WTC11 (cell line): ENCODE data around the gene TOM1. TPM values are rescaled to one million over a fixed set of nuclear protein-coding genes. Genes with fewer than 3 reads are reported as not detected.

Source experiments
- ATAC-seq: fragments of 200-7000 bp; cut with Tn5 transposase; 2 replicates; pipeline ENCODE4 v1.10.0; 2021; ENCODE audit warnings: mild to moderate bottlenecking, moderate library complexity
- CTCF ChIA-PET: fragments of 300-600 bp; sonication (Branson Sonifier 250); formaldehyde crosslinking; loops from one replicate; lab custom pipeline; 2021; ENCODE audit warnings: antibody characterized with exemption; lab: Charles Lee
- POLR2A ChIA-PET: fragments of 350-600 bp; sonication (Branson Sonifier 250); formaldehyde crosslinking; loops from one replicate; lab custom pipeline; 2021; ENCODE audit warnings: antibody characterized with exemption; lab: Charles Lee
- DNase-seq: peaks from one replicate; pipeline ENCODE4 v3.0.0; 2021; ENCODE audit warnings: low spot score
- H3K27ac Mint-ChIP-seq: 2 replicates; pipeline ENCODE4 v1.8.0; 2021; ENCODE audit warnings: mixed read lengths
- H3K27me3 Mint-ChIP-seq: 2 replicates; pipeline ENCODE4 v1.8.0; 2021; ENCODE audit warnings: low read depth, mild to moderate bottlenecking, moderate library complexity, mixed read lengths
- H3K36me3 Mint-ChIP-seq: 2 replicates; pipeline ENCODE4 v1.8.0; 2021; ENCODE audit warnings: mixed read lengths
- H3K4me1 Mint-ChIP-seq: 2 replicates; pipeline ENCODE4 v1.8.0; 2022; ENCODE audit warnings: mixed read lengths
- H3K4me3 Mint-ChIP-seq: 2 replicates; pipeline ENCODE4 v1.8.0; 2021; ENCODE audit warnings: mild to moderate bottlenecking, moderate library complexity, mixed read lengths
- H3K9me3 Mint-ChIP-seq: 2 replicates; pipeline ENCODE4 v1.8.0; 2021; ENCODE audit warnings: mixed read lengths
- CDX4 ChIP-seq: fragments of 250-450 bp; sonication (Bioruptor Pico); IDR thresholded peaks from 2 replicates; pipeline ENCODE4 v1.9.0; 2021; ENCODE audit warnings: moderate library complexity, mild to moderate bottlenecking, inconsistent platforms, borderline replicate concordance
- CREB1 ChIP-seq: sonication (generic); formaldehyde crosslinking; IDR thresholded peaks from 2 replicates; pipeline ENCODE4 v1.8.0; 2023; ENCODE audit warnings: mild to moderate bottlenecking, missing genetic modification reagents
- E2F1 ChIP-seq: sonication (generic); formaldehyde crosslinking; IDR thresholded peaks from 2 replicates; pipeline ENCODE4 v1.8.0; 2022; ENCODE audit warnings: mild to moderate bottlenecking, missing genetic modification reagents
- E2F5 ChIP-seq: sonication (generic); formaldehyde crosslinking; IDR thresholded peaks from 2 replicates; pipeline ENCODE4 v1.8.1; 2022; ENCODE audit warnings: mild to moderate bottlenecking, moderate library complexity, missing genetic modification reagents
- FOXJ3 ChIP-seq: sonication (generic); formaldehyde crosslinking; IDR thresholded peaks from 2 replicates; pipeline ENCODE4 v1.9.0; 2021; ENCODE audit warnings: missing genetic modification reagents, mild to moderate bottlenecking, borderline replicate concordance
- FOXP4 ChIP-seq: sonication (generic); formaldehyde crosslinking; IDR thresholded peaks from 2 replicates; pipeline ENCODE4 v1.8.0; 2022; ENCODE audit warnings: mild to moderate bottlenecking, missing genetic modification reagents
- GTF2I ChIP-seq: fragments of 250-450 bp; sonication (Bioruptor Pico); conservative IDR thresholded peaks from 2 replicates; pipeline ENCODE4 v1.4.0; 2021; ENCODE audit warnings: mild to moderate bottlenecking
- JAZF1 ChIP-seq: fragments of 250-450 bp; sonication (Bioruptor Pico); IDR thresholded peaks from 2 replicates; pipeline ENCODE4 v1.9.0; 2021; ENCODE audit warnings: moderate library complexity, mild to moderate bottlenecking, inconsistent platforms
- MXD4 ChIP-seq: fragments of 250-450 bp; sonication (Bioruptor Pico); IDR thresholded peaks from 2 replicates; pipeline ENCODE4 v1.8.0; 2021; ENCODE audit warnings: mild to moderate bottlenecking, moderate library complexity, borderline replicate concordance
- NFATC4 ChIP-seq: fragments of 250-450 bp; sonication (Bioruptor Pico); IDR thresholded peaks from 2 replicates; pipeline ENCODE4 v1.9.0; 2021; ENCODE audit warnings: mild to moderate bottlenecking
- NR1H2 ChIP-seq: sonication (generic); formaldehyde crosslinking; IDR thresholded peaks from 2 replicates; pipeline ENCODE4 v1.9.0; 2021; ENCODE audit warnings: mild to moderate bottlenecking, moderate library complexity, missing genetic modification reagents
- SOX15 ChIP-seq: fragments of 250-450 bp; sonication (Bioruptor Pico); IDR thresholded peaks from 2 replicates; pipeline ENCODE4 v1.9.0; 2021; ENCODE audit warnings: mild to moderate bottlenecking
- SP1 ChIP-seq: sonication (generic); formaldehyde crosslinking; conservative IDR thresholded peaks from 2 replicates; pipeline ENCODE4 v1.8.1; 2022; ENCODE audit warnings: missing genetic modification reagents
- ZNF317 ChIP-seq: sonication (generic); formaldehyde crosslinking; IDR thresholded peaks from 2 replicates; pipeline ENCODE4 v1.8.1; 2023; ENCODE audit warnings: low read depth, mild to moderate bottlenecking, moderate library complexity, missing genetic modification reagents, borderline replicate concordance
- ZNF396 ChIP-seq: fragments of 250-450 bp; sonication (Bioruptor Pico); IDR thresholded peaks from 2 replicates; pipeline ENCODE4 v1.8.0; 2021; ENCODE audit warnings: mild to moderate bottlenecking, moderate library complexity, borderline replicate concordance
- ZNF671 ChIP-seq: fragments of 250-450 bp; sonication (Bioruptor Pico); IDR thresholded peaks from 2 replicates; pipeline ENCODE4 v1.8.0; 2021; ENCODE audit warnings: mild to moderate bottlenecking
- total RNA-seq: library from RNA; stranded (reverse); gene quantifications from 3 replicates; pipeline ENCODE4 v1.2.3, GENCODE V29; 2021
- TF ChIP-seq, protein P1 (sequence below): sonication (generic); formaldehyde crosslinking; IDR thresholded peaks from 2 replicates; pipeline ENCODE4 v1.8.1; 2023; ENCODE audit warnings: mild to moderate bottlenecking, missing genetic modification reagents
- TF ChIP-seq, protein P2 (sequence below): sonication (generic); formaldehyde crosslinking; IDR thresholded peaks from 2 replicates; pipeline ENCODE4 v1.8.1; 2023; ENCODE audit warnings: mild to moderate bottlenecking, missing genetic modification reagents, moderate library complexity
- TF ChIP-seq, protein P3 (sequence below): sonication (generic); formaldehyde crosslinking; IDR thresholded peaks from 2 replicates; pipeline ENCODE4 v1.8.0; 2023; ENCODE audit warnings: missing genetic modification reagents, mild to moderate bottlenecking, borderline replicate concordance
- TF ChIP-seq, protein P4 (sequence below): fragments of 250-450 bp; sonication (Bioruptor Pico); IDR thresholded peaks from 2 replicates; pipeline ENCODE4 v1.9.0; 2021; ENCODE audit warnings: mild to moderate bottlenecking, borderline replicate concordance

The TOM1 gene
- total RNA-seq, 1 experiment from 2014 or later, result 23.5 TPM

DNA sequence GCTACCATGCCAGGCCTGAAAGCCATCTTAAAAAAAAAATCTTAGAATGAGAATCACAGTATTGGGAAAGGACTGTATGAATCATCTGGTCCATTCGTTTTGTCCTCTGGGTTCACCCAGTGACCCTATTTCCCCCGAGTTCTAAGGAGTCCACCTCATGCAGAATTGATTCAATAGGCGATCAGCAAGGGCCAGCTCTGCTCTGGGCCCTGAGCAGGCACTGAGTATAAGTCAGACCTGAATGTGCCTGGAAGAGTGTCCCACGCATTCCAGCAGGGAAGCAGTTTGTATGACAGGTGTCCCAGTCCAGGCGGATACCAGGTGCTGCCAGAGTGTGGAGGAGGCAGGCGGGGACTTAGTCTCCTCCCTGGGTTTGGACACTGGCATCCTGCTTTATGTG, 80.3 kb downstream of the TOM1 start:
- Mint-ChIP-seq H3K27ac (no peak overlapping the region), H3K4me1 (peaks cover 64% of the 10 kb centered on the region), H3K36me3 (no peaks in the 10 kb centered on the region; the same call in 1 of the 2 replicates), H3K4me3 (peak overlapping the region; percentile 65), H3K27me3 (no peaks in the 10 kb centered on the region), H3K9me3 (no peaks in the 10 kb centered on the region)
- TF ChIP-seq JAZF1 (CRISPR knock-in tag) (no peak), SOX15 (CRISPR knock-in tag) (no peak), ZNF317 (CRISPR knock-in tag) (no peak), CDX4 (no peak), FOXP4 (CRISPR knock-in tag) (no peak), FOXJ3 (no peak), GTF2I (no peak), E2F1 (CRISPR knock-in tag) (no peak), MXD4 (CRISPR knock-in tag) (no peak), ZNF396 (CRISPR knock-in tag) (no peak), ZNF671 (CRISPR knock-in tag) (no peak), NFATC4 (CRISPR knock-in tag) (no peak), E2F5 (no peak), SP1 (CRISPR knock-in tag) (no peak), NR1H2 (CRISPR knock-in tag) (no peak), CREB1 (CRISPR knock-in tag) (no peak)
- TF ChIP-seq, protein P1, sequence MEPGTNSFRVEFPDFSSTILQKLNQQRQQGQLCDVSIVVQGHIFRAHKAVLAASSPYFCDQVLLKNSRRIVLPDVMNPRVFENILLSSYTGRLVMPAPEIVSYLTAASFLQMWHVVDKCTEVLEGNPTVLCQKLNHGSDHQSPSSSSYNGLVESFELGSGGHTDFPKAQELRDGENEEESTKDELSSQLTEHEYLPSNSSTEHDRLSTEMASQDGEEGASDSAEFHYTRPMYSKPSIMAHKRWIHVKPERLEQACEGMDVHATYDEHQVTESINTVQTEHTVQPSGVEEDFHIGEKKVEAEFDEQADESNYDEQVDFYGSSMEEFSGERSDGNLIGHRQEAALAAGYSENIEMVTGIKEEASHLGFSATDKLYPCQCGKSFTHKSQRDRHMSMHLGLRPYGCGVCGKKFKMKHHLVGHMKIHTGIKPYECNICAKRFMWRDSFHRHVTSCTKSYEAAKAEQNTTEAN, result no peak
- TF ChIP-seq, protein P2, sequence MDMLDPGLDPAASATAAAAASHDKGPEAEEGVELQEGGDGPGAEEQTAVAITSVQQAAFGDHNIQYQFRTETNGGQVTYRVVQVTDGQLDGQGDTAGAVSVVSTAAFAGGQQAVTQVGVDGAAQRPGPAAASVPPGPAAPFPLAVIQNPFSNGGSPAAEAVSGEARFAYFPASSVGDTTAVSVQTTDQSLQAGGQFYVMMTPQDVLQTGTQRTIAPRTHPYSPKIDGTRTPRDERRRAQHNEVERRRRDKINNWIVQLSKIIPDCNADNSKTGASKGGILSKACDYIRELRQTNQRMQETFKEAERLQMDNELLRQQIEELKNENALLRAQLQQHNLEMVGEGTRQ (CRISPR knock-in tag), result no peak
- TF ChIP-seq, protein P3, sequence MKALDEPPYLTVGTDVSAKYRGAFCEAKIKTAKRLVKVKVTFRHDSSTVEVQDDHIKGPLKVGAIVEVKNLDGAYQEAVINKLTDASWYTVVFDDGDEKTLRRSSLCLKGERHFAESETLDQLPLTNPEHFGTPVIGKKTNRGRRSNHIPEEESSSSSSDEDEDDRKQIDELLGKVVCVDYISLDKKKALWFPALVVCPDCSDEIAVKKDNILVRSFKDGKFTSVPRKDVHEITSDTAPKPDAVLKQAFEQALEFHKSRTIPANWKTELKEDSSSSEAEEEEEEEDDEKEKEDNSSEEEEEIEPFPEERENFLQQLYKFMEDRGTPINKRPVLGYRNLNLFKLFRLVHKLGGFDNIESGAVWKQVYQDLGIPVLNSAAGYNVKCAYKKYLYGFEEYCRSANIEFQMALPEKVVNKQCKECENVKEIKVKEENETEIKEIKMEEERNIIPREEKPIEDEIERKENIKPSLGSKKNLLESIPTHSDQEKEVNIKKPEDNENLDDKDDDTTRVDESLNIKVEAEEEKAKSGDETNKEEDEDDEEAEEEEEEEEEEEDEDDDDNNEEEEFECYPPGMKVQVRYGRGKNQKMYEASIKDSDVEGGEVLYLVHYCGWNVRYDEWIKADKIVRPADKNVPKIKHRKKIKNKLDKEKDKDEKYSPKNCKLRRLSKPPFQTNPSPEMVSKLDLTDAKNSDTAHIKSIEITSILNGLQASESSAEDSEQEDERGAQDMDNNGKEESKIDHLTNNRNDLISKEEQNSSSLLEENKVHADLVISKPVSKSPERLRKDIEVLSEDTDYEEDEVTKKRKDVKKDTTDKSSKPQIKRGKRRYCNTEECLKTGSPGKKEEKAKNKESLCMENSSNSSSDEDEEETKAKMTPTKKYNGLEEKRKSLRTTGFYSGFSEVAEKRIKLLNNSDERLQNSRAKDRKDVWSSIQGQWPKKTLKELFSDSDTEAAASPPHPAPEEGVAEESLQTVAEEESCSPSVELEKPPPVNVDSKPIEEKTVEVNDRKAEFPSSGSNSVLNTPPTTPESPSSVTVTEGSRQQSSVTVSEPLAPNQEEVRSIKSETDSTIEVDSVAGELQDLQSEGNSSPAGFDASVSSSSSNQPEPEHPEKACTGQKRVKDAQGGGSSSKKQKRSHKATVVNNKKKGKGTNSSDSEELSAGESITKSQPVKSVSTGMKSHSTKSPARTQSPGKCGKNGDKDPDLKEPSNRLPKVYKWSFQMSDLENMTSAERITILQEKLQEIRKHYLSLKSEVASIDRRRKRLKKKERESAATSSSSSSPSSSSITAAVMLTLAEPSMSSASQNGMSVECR (CRISPR knock-in tag), result no peak
- TF ChIP-seq, protein P4, sequence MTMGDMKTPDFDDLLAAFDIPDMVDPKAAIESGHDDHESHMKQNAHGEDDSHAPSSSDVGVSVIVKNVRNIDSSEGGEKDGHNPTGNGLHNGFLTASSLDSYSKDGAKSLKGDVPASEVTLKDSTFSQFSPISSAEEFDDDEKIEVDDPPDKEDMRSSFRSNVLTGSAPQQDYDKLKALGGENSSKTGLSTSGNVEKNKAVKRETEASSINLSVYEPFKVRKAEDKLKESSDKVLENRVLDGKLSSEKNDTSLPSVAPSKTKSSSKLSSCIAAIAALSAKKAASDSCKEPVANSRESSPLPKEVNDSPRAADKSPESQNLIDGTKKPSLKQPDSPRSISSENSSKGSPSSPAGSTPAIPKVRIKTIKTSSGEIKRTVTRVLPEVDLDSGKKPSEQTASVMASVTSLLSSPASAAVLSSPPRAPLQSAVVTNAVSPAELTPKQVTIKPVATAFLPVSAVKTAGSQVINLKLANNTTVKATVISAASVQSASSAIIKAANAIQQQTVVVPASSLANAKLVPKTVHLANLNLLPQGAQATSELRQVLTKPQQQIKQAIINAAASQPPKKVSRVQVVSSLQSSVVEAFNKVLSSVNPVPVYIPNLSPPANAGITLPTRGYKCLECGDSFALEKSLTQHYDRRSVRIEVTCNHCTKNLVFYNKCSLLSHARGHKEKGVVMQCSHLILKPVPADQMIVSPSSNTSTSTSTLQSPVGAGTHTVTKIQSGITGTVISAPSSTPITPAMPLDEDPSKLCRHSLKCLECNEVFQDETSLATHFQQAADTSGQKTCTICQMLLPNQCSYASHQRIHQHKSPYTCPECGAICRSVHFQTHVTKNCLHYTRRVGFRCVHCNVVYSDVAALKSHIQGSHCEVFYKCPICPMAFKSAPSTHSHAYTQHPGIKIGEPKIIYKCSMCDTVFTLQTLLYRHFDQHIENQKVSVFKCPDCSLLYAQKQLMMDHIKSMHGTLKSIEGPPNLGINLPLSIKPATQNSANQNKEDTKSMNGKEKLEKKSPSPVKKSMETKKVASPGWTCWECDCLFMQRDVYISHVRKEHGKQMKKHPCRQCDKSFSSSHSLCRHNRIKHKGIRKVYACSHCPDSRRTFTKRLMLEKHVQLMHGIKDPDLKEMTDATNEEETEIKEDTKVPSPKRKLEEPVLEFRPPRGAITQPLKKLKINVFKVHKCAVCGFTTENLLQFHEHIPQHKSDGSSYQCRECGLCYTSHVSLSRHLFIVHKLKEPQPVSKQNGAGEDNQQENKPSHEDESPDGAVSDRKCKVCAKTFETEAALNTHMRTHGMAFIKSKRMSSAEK, result no peak
- DNase-seq (no peak), ATAC-seq (no peak)
- POLR2A ChIA-PET, result interaction anchor here (0.9 kb wide), 1 partner anchor 18 kb away, joined by 3 read pairs; no protein-coding TSS in a partner anchor
- CTCF ChIA-PET, result interaction anchor here (1.0 to 1.6 kb wide), 5 partner anchors 8 to 686 kb away, joined by 3 to 8 read pairs (median 4); no protein-coding TSS in a partner anchor
